ENCODE results near the gene XXYLT1.
A peak's percentile ranks its signal among the peaks of the same experiment; 100 is the strongest.

DNA sequence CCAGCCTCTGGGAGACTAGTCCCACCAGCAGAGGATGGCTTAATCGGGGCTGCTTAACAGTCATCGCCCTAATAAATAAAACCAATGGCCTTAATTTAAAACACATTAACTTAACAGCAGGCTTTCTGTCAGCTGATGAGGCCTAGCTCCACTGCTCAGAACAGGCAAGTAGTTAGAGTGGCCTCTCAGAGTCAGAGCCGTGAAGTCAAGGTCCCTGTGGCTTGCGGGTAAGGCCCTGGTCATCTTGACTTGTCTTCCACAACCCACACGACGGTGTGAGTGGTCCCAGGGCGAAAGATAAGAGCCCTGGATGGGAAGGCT, 11.8 kb downstream of the XXYLT1 start:
- no peak for TF ChIP-seq PRPF4 (IDR thresholded peaks at IDR 0.05; ENCODE audit: insufficient read depth, low read depth, low read length, poor library complexity, severe bottlenecking)
- no peak for TF ChIP-seq POLR2A (conservative IDR thresholded peaks at IDR 0.05)
- no peak for TF ChIP-seq CTCF (IDR thresholded peaks at IDR 0.05 in 2 of 3, conservative IDR thresholded peaks at IDR 0.05 in 1 of 3; ENCODE audit: insufficient read depth in 2 of 3, low read depth in 1 of 3, low read length in 3 of 3)
- no peak for TF ChIP-seq NONO (IDR thresholded peaks at IDR 0.05; ENCODE audit: low read depth in 2 of 2, low read length in 1 of 2)
- peak; percentile 44; the same call in 1 of the 2 replicates for TF ChIP-seq BACH1 (tag; IDR thresholded peaks at IDR 0.05)
- TF ChIP-seq CHD2 (IDR thresholded peaks at IDR 0.05; ENCODE audit: low read depth, low read length) = no peak
- TF ChIP-seq ZNF766 (CRISPR knock-in tag; conservative IDR thresholded peaks at IDR 0.05) = no peak
- no peak for TF ChIP-seq POLR2AphosphoS5 (IDR thresholded peaks at IDR 0.05; ENCODE audit: control insufficient read depth, insufficient read depth, low read depth, low read length)
- TF ChIP-seq JUNB (CRISPR knock-in tag; conservative IDR thresholded peaks at IDR 0.05) = no peak
- TF ChIP-seq E2F1 (CRISPR knock-in tag; IDR thresholded peaks at IDR 0.05) = no peak
- TF ChIP-seq, protein P1, sequence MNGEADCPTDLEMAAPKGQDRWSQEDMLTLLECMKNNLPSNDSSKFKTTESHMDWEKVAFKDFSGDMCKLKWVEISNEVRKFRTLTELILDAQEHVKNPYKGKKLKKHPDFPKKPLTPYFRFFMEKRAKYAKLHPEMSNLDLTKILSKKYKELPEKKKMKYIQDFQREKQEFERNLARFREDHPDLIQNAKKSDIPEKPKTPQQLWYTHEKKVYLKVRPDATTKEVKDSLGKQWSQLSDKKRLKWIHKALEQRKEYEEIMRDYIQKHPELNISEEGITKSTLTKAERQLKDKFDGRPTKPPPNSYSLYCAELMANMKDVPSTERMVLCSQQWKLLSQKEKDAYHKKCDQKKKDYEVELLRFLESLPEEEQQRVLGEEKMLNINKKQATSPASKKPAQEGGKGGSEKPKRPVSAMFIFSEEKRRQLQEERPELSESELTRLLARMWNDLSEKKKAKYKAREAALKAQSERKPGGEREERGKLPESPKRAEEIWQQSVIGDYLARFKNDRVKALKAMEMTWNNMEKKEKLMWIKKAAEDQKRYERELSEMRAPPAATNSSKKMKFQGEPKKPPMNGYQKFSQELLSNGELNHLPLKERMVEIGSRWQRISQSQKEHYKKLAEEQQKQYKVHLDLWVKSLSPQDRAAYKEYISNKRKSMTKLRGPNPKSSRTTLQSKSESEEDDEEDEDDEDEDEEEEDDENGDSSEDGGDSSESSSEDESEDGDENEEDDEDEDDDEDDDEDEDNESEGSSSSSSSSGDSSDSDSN (IDR thresholded peaks at IDR 0.05; ENCODE audit: borderline replicate concordance in 1 of 2, low read depth in 2 of 2, low read length in 2 of 2) = no peak

Measured in K562 (cell line).